SK-N-MC (cell line): Measurements from ENCODE around the gene OR1A1.

Experiments used
- FOXP2 ChIP-seq: optimal IDR thresholded peaks from 2 replicates; pipeline ENCODE3; 2011; ENCODE audit warnings: mild to moderate bottlenecking, moderate library complexity; ENCODE audit not compliant: insufficient read depth; ENCODE audit errors: extremely low read length, control extremely low read depth
- POLR2AphosphoS5 ChIP-seq: IDR thresholded peaks from 2 replicates; pipeline ENCODE4 v1.6.1; 2012; ENCODE audit warnings: mild to moderate bottlenecking, low read depth, low read length, borderline replicate concordance

- TF ChIP-seq POLR2AphosphoS5 (no peak), FOXP2 (no peak)
Measured at GRCh38 chr17:3256575-3256974, 49.1 kb downstream of the OR1A1 start.
